ENCODE measurements around the gene IFNA16.
"Not testable (repeated sequence)": the region's sequence is repeated elsewhere in the genome, so short reads cannot be mapped to it uniquely, and the experiment has no call there.

GRCh38 chr9:21182810-21183736 is 34.0 kb downstream of the IFNA16 start:
- TF ChIP-seq, protein P1, sequence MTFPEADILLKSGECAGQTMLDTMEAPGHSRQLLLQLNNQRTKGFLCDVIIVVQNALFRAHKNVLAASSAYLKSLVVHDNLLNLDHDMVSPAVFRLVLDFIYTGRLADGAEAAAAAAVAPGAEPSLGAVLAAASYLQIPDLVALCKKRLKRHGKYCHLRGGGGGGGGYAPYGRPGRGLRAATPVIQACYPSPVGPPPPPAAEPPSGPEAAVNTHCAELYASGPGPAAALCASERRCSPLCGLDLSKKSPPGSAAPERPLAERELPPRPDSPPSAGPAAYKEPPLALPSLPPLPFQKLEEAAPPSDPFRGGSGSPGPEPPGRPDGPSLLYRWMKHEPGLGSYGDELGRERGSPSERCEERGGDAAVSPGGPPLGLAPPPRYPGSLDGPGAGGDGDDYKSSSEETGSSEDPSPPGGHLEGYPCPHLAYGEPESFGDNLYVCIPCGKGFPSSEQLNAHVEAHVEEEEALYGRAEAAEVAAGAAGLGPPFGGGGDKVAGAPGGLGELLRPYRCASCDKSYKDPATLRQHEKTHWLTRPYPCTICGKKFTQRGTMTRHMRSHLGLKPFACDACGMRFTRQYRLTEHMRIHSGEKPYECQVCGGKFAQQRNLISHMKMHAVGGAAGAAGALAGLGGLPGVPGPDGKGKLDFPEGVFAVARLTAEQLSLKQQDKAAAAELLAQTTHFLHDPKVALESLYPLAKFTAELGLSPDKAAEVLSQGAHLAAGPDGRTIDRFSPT (tag by site-specific recombination; IDR thresholded peaks at IDR 0.05) = not testable (repeated sequence)
- TF ChIP-seq CTCF (tag by site-specific recombination; IDR thresholded peaks at IDR 0.05); ZXDB (tag by site-specific recombination; IDR thresholded peaks at IDR 0.05); MEIS1 (CRISPR knock-in tag; IDR thresholded peaks at IDR 0.05; ENCODE audit: borderline replicate concordance); ATF2 (tag by site-specific recombination; IDR thresholded peaks at IDR 0.05; ENCODE audit: low read depth): not testable (repeated sequence)
